ENCODE results near the gene GAS7.

- TF ChIP-seq ZNF3 (CRISPR knock-in tag; IDR thresholded peaks at IDR 0.05) (no peak), GABPA (tag; conservative IDR thresholded peaks at IDR 0.05; ENCODE audit: low read depth) (no peak), CTCF (IDR thresholded peaks at IDR 0.05 in 2 of 3, conservative IDR thresholded peaks at IDR 0.05 in 1 of 3; ENCODE audit: insufficient read depth in 2 of 3, low read depth in 1 of 3, low read length in 3 of 3) (no peak), RCOR1 (IDR thresholded peaks at IDR 0.05; ENCODE audit: borderline replicate concordance in 1 of 2, low read depth in 2 of 2, low read length in 2 of 2) (no peak)
These were observed 317.8 kb downstream of the GAS7 start for GRCh38 chr17:9880582-9880999.
